Astrocyte of the spinal cord (primary cell): ENCODE data around the gene MMEL1.
"Not testable (repeated sequence)": the region's sequence is repeated elsewhere in the genome, so short reads cannot be mapped to it uniquely, and the experiment has no call there.

Source experiments
- DNase-seq: peaks from one replicate; pipeline ENCODE4 v3.0.0; 2011; ENCODE audit warnings: low read depth, low spot score
- H3K4me3 ChIP-seq: 2 replicates; pipeline ENCODE4 v1.5.1; 2011; ENCODE audit warnings: low read depth, mild to moderate bottlenecking, low read length, moderate library complexity
- in situ Hi-C: cut with HindIII; loops from 2 replicates; pipeline ENCODE4 v1.10.0; 2017; ENCODE audit warnings: low sequenced_read_pairs
- TF ChIP-seq, protein P1 (sequence below): IDR thresholded peaks from 2 replicates; pipeline ENCODE4 v1.5.1; 2012; ENCODE audit warnings: low read depth, mild to moderate bottlenecking, low read length, inconsistent platforms

MMEL1 gene

DNA sequence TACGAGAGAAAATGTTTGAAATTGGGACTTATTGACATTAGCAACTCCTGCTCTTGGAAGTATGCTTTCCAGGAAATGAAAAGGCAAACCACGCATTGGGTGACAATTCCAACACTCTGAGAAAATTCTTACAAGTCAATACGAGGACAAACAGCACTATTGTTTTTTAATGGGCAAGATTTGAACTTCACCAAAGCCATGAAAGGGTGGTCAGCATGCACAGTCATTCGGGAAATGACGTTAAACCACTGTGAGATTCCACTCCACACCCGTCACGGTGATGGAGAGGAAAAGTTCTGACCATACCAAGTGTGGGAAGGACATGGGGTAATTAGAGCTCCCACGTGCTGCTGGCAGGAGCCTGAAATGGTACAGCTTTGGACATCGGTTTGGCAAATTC is 58.5 kb downstream of the MMEL1 start:
- in situ Hi-C loops: no loop called here
- TF ChIP-seq, protein P1, sequence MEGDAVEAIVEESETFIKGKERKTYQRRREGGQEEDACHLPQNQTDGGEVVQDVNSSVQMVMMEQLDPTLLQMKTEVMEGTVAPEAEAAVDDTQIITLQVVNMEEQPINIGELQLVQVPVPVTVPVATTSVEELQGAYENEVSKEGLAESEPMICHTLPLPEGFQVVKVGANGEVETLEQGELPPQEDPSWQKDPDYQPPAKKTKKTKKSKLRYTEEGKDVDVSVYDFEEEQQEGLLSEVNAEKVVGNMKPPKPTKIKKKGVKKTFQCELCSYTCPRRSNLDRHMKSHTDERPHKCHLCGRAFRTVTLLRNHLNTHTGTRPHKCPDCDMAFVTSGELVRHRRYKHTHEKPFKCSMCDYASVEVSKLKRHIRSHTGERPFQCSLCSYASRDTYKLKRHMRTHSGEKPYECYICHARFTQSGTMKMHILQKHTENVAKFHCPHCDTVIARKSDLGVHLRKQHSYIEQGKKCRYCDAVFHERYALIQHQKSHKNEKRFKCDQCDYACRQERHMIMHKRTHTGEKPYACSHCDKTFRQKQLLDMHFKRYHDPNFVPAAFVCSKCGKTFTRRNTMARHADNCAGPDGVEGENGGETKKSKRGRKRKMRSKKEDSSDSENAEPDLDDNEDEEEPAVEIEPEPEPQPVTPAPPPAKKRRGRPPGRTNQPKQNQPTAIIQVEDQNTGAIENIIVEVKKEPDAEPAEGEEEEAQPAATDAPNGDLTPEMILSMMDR: no peak
- no peak for DNase-seq
- H3K4me3 ChIP-seq: no peak overlapping the region

DNA sequence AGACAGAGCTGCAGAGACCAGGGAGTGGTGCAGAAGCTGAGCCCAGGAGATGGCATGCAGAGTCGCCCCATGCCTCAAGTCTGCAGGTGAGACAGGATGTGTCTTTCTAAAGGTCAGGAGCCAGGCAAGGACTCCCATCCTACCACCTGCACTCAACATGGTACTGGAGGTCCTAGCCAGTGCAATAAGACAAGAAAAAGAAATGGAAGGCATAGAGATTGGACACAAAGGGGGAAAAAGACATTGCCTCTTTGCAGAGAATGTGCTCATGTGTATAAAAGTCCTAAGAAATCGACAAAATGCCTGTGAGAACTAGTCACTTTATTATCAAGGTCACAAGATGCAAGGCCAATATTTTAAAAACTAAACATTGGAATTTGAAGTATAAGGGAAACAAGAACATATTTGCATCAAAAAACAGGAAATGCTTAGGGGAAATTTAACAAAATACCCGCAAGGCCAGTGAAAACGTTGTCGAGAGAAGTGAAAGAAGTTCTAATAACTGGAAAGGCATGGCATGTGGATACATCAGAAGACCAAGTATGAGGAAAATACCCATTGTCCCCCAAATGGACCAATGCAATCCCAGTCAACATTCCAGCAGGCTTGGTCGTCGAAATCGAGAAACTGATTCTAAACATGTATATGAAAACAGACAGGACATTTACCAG is 59.4 kb downstream of the MMEL1 start:
- TF ChIP-seq, protein P1: no peak
- no peak overlapping the region for H3K4me3 ChIP-seq
- in situ Hi-C loops: no loop called here
- DNase-seq: no peak

DNA sequence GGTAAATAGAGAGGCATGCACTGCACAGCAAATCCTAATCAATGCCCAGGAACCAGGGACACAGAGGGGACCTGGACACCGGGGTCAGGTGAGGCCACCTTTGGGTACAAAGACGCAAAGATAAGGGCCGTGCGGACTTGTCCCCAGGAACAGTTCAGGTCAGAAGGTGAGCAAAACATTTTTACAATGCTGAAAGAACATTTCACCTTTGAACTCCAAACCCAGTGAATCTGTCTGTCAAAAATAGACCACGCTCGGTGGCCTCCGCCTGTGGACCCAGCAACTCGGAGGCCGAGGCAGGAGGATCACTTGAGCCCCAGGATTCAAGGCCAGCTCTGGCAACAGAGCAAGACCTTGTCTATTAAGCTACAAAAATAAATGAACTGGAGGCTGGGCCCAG is 61.5 kb downstream of the MMEL1 start:
- no peak overlapping the region for H3K4me3 ChIP-seq
- TF ChIP-seq, protein P1: no peak
- in situ Hi-C loops: no loop called here
- no peak for DNase-seq

DNA sequence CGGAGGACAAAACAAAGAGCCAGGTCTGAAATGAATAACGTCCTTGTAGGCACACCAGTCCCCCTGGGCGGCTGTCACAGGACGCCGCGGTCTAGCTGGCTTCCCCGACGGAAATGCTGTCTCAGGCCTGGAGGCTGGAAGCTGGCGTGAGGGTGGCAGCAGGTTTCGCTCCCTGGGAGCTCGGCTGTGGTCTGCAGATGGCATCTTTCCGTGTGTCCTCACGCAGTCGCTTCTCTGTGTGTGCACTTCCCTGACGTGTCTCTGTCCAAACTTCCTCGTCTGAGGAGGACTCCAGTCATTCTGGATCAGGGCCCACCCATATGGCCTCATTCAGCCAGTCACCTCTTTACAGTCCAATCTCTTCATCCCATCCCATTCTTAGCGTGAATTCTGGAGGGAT is 62.5 kb downstream of the MMEL1 start:
- DNase-seq: no peak
- in situ Hi-C loops: no loop called here
- TF ChIP-seq, protein P1: no peak
- H3K4me3 ChIP-seq: no peak overlapping the region

DNA sequence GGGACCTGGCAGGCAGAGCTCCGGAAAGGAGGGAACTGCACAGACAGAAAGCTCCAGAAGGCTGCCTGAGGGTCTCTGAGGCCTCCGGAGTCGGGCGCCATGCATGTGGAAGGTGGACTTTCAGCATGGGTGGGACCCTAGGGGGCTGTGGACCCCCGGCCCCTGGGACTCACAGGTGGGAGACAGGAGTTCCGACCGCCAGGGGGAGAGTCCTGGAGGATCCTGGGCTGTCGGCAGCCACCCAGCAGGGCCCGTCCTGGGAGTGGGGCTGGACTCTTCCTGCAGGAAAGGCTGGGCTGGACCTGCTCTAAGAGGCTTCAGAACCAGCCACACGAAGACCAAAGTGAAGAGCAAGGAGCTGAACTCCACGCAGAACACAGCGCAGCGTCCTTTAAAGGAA is 63.1 kb downstream of the MMEL1 start:
- in situ Hi-C loops, DNase-seq, H3K4me3 ChIP-seq: not testable (repeated sequence)

DNA sequence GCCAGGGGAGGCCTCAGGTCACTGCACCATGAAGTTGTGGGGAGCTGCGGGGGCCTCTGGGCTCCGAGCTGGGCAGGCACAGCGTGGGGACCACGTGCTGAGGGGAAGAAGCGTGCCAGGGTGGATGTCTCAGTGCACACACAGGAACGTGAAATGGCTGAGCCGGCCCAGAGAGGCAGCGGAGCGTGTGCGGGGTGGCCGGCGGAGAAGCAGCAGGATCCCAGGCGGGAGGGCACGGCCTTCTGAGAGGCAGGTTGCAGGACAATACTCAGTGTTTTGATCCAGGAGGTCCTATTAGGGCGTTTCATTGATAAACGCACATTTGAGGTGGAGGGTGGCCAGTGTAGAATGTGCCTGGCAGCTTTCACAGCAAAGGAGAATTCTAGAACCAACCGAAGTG is 63.8 kb downstream of the MMEL1 start:
- H3K4me3 ChIP-seq: no peak overlapping the region
- TF ChIP-seq, protein P1: no peak
- in situ Hi-C loops: no loop called here
- no peak for DNase-seq

DNA sequence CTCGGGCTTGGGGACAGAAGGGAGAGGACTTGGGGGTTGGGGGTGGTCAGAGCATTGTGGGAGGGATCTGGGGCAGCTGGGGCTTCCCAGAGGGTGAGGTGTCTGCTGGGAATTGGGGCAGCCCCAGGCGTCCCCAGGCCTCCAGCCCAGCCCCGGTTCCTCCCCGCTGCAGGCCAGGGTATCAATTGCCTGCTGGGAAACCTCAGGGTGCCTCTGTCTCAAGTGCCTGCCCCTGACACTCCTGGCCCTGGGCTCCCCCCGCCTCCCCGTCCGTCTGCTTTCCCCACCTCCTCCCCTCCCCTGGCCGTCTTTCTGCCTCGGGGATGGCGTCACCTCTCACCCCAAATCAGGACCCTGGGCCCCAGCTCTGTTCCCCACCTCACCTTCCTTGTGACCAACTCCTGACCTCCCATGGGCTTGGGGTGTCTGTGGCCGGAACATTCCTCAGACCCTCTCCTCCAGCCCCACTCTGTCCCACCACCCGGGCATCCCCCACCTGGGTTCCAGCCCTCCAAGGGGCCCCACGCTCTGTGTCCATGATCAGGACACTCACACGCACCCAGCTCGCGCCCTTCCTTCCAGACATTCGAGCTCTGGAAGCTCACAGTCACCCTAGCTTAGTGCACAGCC is 64.5 kb downstream of the MMEL1 start:
- H3K4me3 ChIP-seq, DNase-seq, in situ Hi-C loops: not testable (repeated sequence)
